GM18517 (cell line): ENCODE results near the gene ATL1.
A peak's percentile ranks its signal among the peaks of the same experiment; 100 is the strongest.
"Not testable (repeated sequence)": the region's sequence is repeated elsewhere in the genome, so short reads cannot be mapped to it uniquely, and the experiment has no call there.

ENCODE experiments used
- ATAC-seq: cut with Tn5 transposase; IDR thresholded peaks from one replicate; pipeline ENCODE4 v1.9.1; 2021; ENCODE audit warnings: mild to moderate bottlenecking, moderate library complexity; ENCODE audit not compliant: unreplicated experiment

ATL1 gene

DNA sequence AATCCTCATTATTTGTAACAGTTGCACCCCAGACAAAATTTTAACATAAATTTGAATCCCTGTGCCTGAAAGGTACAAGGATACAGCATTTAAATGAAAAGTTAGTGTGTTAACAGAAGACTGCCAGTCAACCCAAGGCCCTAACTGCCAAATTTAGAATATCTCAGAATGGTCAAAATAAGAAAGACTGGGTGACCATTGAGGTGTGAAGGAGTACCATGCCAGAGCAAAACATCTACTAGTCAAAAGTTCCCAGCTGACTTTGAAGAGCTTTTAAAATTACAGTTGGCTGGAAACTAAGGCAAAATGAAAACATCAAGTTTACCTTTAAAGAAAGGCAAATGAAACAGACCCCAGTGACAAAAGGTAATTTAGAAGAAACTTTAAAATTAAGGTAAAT lies 89.7 kb downstream of the ATL1 start:
- ATAC-seq = no peak

GRCh38 chr14:50656776-50657175 lies 96.8 kb downstream of the ATL1 start:
- no peak for ATAC-seq

GRCh38 chr14:50657753-50658152 lies 97.8 kb downstream of the ATL1 start:
- no peak for ATAC-seq

DNA sequence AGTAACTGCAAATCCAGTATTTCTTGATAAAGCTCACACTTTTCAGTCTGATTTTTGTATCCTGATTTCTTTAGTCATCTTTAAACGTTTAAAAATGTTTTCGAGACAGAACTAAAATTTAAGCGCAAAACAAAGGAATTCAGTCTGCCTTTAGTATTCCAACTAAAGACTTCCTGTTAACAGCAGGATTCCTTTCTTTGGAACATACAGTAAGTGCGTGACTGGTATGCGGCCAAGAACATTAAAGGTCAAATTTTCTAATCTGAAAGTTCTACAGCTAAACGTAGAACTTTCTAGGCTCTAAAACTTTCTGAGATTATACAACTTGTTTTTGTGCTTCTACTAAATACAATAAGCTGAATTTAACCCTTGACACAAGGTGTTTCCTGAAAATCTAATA lies 98.3 kb downstream of the ATL1 start:
- no peak for ATAC-seq

DNA sequence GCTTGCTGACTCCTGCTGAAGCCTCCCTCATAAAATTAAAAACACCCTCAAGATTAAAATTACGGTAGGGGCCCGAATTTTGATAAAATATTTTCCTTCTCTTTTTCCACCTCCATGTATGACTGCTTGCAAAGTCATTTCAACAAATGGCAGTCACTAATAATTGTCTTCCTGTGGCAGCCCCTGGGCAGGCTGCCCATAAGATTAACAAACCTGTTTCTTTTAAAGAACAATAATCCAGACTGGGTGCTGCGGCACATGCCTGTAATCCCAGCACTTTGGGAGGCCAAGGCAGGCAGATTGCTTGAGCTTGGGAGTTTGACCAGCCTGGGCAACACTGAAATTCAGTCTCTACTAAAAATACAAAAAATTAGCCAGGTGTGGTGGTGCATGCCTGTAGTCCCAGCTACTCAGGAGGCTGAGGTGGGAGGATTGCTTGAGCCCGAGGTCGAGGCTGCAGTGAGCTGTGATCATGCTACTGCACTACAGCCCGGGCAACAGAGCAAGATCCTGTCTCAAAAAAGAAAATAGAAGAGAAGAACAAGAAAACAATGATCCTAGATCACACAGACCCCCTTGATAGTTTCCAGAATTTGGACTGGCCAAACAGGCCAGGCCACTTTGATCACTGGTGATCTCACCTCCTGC lies 99.5 kb downstream of the ATL1 start:
- ATAC-seq = no peak

DNA sequence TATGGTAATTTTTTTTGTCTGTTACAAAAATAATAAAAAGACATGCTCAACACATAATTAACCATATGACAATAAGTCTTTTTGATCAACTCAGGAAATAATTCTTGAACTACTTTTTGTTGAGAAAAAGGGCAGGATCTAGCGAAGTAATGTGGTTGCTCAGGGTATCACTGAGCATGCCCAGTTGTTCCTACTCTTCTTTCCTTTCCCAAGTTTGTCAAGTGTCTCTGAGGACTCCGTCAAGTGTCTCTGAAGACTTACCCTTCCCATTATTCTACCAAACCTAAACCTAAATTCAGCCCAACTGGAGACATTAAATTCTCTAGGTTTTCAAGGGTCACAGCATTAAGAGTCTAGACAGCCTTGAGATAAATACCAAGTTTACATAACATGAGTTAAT lies 104.6 kb downstream of the ATL1 start:
- ATAC-seq = not testable (repeated sequence)

- ATAC-seq = not testable (repeated sequence)
Measured at GRCh38 chr14:50665300-50665699, 105.4 kb downstream of the ATL1 start.

DNA sequence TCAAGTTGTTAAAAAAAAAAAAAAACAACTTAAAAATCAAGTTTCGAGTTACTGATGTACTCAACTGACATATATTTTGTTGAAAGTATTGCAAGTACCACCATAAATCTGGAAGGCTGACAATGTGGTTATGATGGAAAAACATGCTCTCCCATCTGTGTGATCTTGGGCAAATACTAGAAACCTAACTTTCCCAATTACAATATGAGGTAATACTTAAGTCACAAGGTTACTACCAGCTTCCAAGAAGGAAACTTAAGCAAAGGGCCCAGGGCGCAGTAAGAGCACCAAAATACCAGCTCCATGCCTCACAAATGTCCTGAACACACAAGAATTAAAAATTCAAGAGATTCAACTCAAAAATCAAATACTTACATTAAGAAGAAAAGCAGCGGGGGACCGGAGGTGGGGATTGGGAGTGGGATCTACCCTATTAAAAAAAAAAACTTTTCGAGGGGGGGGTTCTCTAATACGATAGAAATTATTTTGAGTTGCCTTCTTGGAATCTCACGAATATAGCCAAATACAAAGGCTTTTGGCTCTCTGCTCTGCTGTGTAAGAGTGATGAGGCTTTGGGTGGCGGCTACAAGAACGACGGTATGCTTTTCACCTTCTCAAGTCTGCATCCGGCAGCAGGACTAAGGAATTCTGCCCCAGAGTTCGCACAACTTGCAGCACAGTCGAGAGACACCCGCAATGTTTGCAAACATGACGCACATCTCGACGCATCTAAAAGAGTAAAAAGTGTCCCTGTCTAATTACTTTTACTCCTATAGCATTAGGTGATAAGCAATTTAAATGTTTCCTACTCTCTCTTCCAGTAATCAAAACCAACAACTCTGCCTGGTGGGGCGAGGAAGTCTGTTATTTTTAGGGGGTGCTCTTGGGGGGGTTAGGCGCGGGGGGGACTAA lies 107.1 kb downstream of the ATL1 start:
- no peak for ATAC-seq

GRCh38 chr14:50667684-50667995 lies 107.7 kb downstream of the ATL1 start:
- ATAC-seq = peak; percentile 44

- ATAC-seq = peak; percentile 49
Measured at GRCh38 chr14:50667996-50668825, 108.3 kb downstream of the ATL1 start, which contains the start of gene SAV1. Gene SAV1, minus strand, starts transcription at chr14:50668306. Its CDS starts 339 bp downstream, at chr14:50667967.

DNA sequence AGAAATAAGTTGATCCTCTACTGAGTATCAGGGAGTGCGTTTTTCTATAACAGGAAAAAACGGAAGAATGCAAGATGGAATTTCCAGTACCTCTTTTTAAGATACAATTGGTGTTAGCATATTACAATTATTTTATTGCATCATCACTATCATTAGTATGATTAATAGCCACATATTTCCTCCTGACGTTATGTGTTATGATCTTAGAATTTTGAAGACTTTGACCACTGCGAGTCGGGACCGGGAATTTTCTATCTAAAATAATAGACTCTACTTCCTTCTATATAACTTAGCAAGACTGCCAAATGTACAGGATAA lies 108.8 kb downstream of the ATL1 start:
- no peak for ATAC-seq

GRCh38 chr14:50669441-50669986 lies 109.6 kb downstream of the ATL1 start:
- no peak for ATAC-seq

DNA sequence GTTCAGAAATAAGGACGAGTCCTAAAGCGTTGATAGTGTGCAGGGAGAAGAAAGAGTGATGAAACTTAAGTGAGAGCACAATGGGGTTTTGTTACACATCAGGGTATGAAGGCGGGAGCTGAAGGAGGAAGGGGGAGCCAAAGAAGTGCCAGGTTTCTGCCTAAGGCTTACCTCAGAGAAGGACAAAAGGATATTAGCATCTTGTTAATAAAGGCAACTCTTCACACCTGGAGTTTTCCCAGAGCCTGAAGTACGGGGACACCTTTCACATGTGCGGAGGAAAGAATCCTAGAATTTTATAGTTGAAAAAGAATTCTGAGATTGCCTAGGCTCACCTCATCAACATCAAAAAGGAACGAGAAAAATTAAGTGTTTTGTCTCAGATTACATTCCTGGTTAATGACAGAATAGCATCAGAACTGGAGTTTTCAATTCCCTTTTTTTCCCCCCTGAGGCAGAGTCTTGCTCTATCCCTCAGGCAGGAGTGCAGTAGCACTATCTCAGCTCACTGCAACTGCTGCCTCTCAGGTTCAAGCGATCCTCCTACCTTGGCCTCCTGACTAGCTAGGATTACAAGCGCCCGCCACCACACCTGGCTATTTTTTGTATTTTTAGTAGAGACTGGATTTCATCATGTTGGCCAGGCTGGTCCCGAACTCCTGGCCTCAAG lies 110.4 kb downstream of the ATL1 start:
- ATAC-seq = no peak

DNA sequence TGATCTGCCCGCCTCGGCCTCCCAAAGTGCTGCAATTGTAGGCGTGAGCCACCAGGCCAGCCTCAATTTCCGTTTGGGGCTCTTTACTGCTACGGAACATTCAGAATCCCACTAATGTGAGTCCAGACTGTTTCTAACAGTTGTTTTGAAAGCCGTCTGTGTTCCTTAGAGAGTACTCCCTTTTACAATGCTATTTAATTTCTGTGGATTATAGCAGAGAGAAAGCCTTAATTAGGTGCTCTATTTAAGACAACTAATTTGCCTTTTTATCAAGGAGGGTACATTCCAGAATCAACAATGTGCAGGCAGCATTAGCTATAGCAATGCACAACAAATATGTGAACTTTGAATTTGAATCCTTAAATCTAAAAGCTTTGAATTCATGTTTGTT lies 110.9 kb downstream of the ATL1 start:
- no peak for ATAC-seq

- no peak for ATAC-seq
Measured at GRCh38 chr14:50675597-50675996, 115.7 kb downstream of the ATL1 start.

DNA sequence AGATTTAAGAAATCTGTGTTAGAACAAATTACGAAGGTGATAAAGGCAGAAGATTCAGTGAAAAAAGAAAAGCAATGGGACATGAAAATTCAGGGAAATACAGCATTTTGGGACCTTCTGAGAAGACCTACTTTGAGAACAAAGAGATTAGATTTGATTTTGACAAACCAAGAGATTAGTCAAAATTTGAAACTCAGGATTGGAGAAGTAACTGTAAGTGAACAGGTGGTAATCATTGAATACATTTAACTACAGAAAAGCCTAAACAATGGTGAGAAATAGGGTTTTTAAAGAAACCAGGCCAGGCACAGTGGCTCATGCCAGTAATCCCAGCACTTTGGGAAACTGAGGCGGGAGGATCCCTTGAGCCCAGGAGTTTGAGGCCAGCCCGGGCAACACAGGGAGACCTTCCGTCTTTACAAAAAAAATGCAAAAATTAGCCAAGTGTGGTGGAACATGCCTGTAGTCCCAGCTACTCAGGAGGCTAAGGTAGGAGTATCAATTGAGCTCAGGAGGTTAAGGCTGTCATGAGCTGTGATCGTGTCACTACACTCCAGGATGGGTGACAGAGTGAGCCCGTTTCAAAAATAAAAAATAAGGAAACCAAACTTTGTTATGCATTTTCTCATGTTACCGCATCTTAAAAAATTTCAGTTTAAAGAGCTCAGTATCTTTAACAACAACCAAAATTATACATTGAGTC lies 117.0 kb downstream of the ATL1 start:
- peak; percentile 21 for ATAC-seq

DNA sequence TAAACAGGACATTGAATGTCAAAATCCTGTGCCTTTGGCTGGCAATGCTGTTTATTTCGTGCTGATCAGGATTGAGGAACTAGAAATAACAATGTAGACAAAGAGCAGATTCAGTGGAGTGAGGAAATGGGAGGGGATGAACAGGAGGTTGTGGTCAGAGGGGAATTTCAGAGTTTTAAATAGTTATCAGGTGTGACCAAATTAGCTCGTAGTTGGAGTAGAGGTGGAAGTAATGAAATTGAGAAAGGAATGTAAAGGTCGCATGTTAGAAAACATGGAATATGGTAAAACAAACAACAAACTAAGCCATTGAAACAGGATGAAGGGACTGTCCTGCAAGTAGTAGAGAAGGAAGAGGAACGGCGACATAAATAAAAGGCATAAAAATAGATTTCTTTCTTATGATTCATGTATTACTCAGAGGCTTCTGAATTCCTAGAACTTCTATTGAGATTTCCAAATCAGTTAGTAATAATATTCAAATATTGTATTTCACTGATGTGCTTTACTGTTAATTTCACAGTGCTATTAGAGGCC lies 117.7 kb downstream of the ATL1 start:
- ATAC-seq = peak; percentile 53

DNA sequence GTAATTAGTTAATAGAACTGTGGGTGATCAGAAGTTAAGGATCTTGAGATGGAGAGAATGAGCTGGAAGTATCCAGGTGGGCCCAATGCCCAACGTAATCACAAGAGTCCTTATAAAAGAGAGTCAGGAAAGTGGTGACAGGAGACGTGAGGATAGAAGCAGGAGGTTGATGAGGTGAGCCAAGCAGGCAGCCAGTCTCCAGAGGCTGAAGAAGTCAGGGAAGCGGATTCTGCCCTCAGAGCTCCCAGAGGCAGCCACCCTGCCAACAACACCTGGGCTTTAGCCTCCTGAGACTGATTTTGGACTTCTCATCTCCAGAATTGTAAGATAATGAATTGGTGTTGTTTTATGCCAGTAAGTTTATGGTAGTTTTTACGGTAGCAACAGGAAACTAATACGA lies 118.2 kb downstream of the ATL1 start:
- no peak for ATAC-seq

DNA sequence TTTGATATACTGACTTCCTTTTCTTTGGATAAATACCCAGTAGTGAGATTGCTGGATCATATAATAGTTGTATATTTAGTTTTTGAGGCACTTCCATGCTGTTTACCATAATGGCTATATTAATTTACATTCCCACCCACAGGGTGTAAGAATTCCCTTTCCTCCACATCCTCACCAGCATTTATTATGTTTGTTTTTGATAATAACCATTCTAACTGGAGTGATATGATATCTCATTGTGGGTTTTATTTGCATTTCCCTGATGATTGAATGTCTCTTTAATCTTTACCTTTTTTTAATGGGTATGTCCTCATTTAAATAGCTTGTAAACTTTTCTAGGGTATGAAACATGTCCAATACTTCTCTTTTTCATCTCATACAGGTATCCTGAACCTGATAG lies 119.7 kb downstream of the ATL1 start:
- no peak for ATAC-seq
